Panc1 (cell line): ENCODE data around the gene SHISAL2A. TPM values are rescaled to one million over a fixed set of nuclear protein-coding genes. Genes with fewer than 3 reads are reported as not detected.

Experiments
- ATAC-seq: fragments of 200-7000 bp; cut with Tn5 transposase; 2 replicates; pipeline ENCODE4 v1.9.1; 2020; ENCODE audit warnings: mild to moderate bottlenecking, moderate library complexity
- BruUV-seq: library from RNA; stranded (reverse); fragments of 400-500 nt; replicated peaks from 2 replicates; lab custom pipeline; 2021; lab: Mats Ljungman, UMichigan
- CTCF ChIA-PET: fragments of 300-600 bp; sonication (Branson Sonifier 250); formaldehyde crosslinking; loops from one replicate; lab custom pipeline; 2022; ENCODE audit warnings: antibody characterized with exemption; lab: Charles Lee
- POLR2A ChIA-PET: fragments of 300-600 bp; sonication (Branson Sonifier 250); formaldehyde crosslinking; loops from one replicate; lab custom pipeline; 2022; ENCODE audit warnings: antibody characterized with exemption; lab: Charles Lee
- DNase-seq: peaks from one replicate; pipeline ENCODE4 v3.0.0-alpha.2; 2010; ENCODE audit warnings: low read depth, low spot score
- H3K27ac ChIP-seq: 2 replicates; pipeline ENCODE4 v1.5.1; 2011; ENCODE audit warnings: mild to moderate bottlenecking, low read length, inconsistent platforms
- H3K27me3 ChIP-seq: fragments of 200-500 bp; sonication (Bioruptor generic); 2 replicates; pipeline ENCODE4 v1.6.0; 2014; ENCODE audit warnings: low read length, inconsistent platforms; ENCODE audit not compliant: control insufficient read depth, insufficient read depth
- H3K36me3 ChIP-seq: fragments of 200-500 bp; sonication (Bioruptor generic); 2 replicates; pipeline ENCODE4 v1.5.1; 2014; ENCODE audit warnings: inconsistent platforms, mild to moderate bottlenecking, low read length, moderate library complexity; ENCODE audit not compliant: control insufficient read depth, insufficient read depth
- H3K4me1 ChIP-seq: 2 replicates; pipeline ENCODE4 v1.5.1; 2011; ENCODE audit warnings: inconsistent platforms, mild to moderate bottlenecking, low read length, moderate library complexity; ENCODE audit not compliant: control insufficient read depth, insufficient read depth
- H3K4me3 ChIP-seq, 2 experiments: 2 replicates each; pipeline ENCODE4 v1.5.1; 2011 to 2012; ENCODE audit warnings: low read depth in 2 of 2, low read length in 2 of 2, mild to moderate bottlenecking in 2 of 2, inconsistent platforms in 1 of 2, moderate library complexity in 1 of 2
- H3K9me3 ChIP-seq: fragments of 200-500 bp; sonication (Bioruptor generic); 2 replicates; pipeline ENCODE4 v1.5.1; 2014; ENCODE audit warnings: low read depth, mild to moderate bottlenecking, inconsistent platforms, low read length, moderate library complexity; ENCODE audit not compliant: control insufficient read depth, insufficient read depth
- POLR2AphosphoS5 ChIP-seq: IDR thresholded peaks from 2 replicates; pipeline ENCODE4 v1.6.1; 2012; ENCODE audit warnings: mild to moderate bottlenecking, low read depth, low read length, moderate library complexity
- SIN3A ChIP-seq: IDR thresholded peaks from 2 replicates; pipeline ENCODE4 v1.6.1; 2012; ENCODE audit warnings: low read depth, mild to moderate bottlenecking, low read length, moderate library complexity, borderline replicate concordance; ENCODE audit not compliant: insufficient read depth
- TCF7L2 ChIP-seq: IDR thresholded peaks from 2 replicates; pipeline ENCODE4 v1.6.1; 2011; ENCODE audit warnings: mild to moderate bottlenecking, low read depth, low read length, inconsistent platforms
- in situ Hi-C: cut with HindIII; loops from 2 replicates; pipeline ENCODE4 v1.10.0; 2016; ENCODE audit warnings: low sequenced_read_pairs, low pct_unique_long_range_greater_than_20kb
- intact Hi-C: fragments of 100-400 bp; cut with micrococcal nuclease; formaldehyde crosslinking; loops from one replicate; pipeline ENCODE4 v1.10.0; 2022; ENCODE audit not compliant: unreplicated experiment
- total RNA-seq: library from RNA; stranded (reverse); gene quantifications from one replicate; pipeline ENCODE4 v1.2.1, GENCODE V29; 2021; ENCODE audit not compliant: unreplicated experiment
- TF ChIP-seq, protein P1 (sequence below), 2 experiments: IDR thresholded peaks; 2 replicates each; pipeline ENCODE4 v1.6.1; 2011 to 2012; ENCODE audit warnings: low read depth in 2 of 2, control low read depth in 1 of 2, low read length in 1 of 2, mild to moderate bottlenecking in 1 of 2, moderate library complexity in 1 of 2; ENCODE audit not compliant: insufficient read depth in 1 of 2
- TF ChIP-seq, protein P2 (sequence below): fragments of 450-650 bp; IDR thresholded peaks from 2 replicates; pipeline ENCODE4 v1.5.1; 2017; ENCODE audit warnings: mild to moderate bottlenecking

The SHISAL2A gene
- total RNA-seq, 1 experiment from 2014 or later: 0.23 TPM

DNA sequence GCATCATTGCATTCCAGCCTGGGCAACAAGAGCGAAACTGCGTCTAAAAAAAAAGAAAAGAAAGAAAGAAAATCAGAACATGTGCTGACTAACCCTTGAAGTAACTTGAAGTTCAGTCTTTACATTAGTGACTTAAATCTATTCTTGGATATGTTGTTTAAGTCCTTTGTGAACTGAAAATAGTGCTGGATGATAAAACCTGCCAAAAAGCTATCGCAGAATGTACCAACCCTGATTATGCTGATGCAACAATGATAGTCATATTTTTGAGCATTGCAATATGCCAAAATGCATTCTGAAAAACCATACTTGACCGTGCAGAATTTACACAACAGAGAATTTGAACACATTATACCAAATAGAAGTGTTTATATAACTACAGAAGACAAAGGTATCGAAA, 30.7 kb downstream of the SHISAL2A start:
- H3K4me1 ChIP-seq: peaks cover 19% of the 10 kb centered on the region; the same call in 1 of the 2 replicates
- no peaks in the 10 kb centered on the region for H3K36me3 ChIP-seq
- no peak overlapping the region for H3K27ac ChIP-seq
- ATAC-seq: no peak
- no peaks in the 10 kb centered on the region for H3K9me3 ChIP-seq
- no TSS peak for BruUV-seq
- CTCF ChIA-PET: no interaction called here
- intact Hi-C loops (loop anchor here (10.0 kb wide), 2 partner anchors 89 to 239 kb away; no protein-coding TSS in a partner anchor), in situ Hi-C loops (no loop called here)
- no peak overlapping the region for H3K4me3 ChIP-seq
- DNase-seq: no peak
- TF ChIP-seq SIN3A (no peak), TCF7L2 (no peak), POLR2AphosphoS5 (no peak)
- TF ChIP-seq, protein P1, sequence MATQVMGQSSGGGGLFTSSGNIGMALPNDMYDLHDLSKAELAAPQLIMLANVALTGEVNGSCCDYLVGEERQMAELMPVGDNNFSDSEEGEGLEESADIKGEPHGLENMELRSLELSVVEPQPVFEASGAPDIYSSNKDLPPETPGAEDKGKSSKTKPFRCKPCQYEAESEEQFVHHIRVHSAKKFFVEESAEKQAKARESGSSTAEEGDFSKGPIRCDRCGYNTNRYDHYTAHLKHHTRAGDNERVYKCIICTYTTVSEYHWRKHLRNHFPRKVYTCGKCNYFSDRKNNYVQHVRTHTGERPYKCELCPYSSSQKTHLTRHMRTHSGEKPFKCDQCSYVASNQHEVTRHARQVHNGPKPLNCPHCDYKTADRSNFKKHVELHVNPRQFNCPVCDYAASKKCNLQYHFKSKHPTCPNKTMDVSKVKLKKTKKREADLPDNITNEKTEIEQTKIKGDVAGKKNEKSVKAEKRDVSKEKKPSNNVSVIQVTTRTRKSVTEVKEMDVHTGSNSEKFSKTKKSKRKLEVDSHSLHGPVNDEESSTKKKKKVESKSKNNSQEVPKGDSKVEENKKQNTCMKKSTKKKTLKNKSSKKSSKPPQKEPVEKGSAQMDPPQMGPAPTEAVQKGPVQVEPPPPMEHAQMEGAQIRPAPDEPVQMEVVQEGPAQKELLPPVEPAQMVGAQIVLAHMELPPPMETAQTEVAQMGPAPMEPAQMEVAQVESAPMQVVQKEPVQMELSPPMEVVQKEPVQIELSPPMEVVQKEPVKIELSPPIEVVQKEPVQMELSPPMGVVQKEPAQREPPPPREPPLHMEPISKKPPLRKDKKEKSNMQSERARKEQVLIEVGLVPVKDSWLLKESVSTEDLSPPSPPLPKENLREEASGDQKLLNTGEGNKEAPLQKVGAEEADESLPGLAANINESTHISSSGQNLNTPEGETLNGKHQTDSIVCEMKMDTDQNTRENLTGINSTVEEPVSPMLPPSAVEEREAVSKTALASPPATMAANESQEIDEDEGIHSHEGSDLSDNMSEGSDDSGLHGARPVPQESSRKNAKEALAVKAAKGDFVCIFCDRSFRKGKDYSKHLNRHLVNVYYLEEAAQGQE (IDR thresholded peaks at IDR 0.05; ENCODE audit: insufficient read depth in 1 of 2, low read depth in 2 of 2, low read length in 1 of 2): no peak
- TF ChIP-seq, protein P2, sequence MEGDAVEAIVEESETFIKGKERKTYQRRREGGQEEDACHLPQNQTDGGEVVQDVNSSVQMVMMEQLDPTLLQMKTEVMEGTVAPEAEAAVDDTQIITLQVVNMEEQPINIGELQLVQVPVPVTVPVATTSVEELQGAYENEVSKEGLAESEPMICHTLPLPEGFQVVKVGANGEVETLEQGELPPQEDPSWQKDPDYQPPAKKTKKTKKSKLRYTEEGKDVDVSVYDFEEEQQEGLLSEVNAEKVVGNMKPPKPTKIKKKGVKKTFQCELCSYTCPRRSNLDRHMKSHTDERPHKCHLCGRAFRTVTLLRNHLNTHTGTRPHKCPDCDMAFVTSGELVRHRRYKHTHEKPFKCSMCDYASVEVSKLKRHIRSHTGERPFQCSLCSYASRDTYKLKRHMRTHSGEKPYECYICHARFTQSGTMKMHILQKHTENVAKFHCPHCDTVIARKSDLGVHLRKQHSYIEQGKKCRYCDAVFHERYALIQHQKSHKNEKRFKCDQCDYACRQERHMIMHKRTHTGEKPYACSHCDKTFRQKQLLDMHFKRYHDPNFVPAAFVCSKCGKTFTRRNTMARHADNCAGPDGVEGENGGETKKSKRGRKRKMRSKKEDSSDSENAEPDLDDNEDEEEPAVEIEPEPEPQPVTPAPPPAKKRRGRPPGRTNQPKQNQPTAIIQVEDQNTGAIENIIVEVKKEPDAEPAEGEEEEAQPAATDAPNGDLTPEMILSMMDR: no peak
- no peaks in the 10 kb centered on the region for H3K27me3 ChIP-seq
- POLR2A ChIA-PET: interaction anchor here (0.7 kb wide), 2 partner anchors 50 to 470 kb away, joined by 3 to 6 read pairs; no protein-coding TSS in a partner anchor

DNA sequence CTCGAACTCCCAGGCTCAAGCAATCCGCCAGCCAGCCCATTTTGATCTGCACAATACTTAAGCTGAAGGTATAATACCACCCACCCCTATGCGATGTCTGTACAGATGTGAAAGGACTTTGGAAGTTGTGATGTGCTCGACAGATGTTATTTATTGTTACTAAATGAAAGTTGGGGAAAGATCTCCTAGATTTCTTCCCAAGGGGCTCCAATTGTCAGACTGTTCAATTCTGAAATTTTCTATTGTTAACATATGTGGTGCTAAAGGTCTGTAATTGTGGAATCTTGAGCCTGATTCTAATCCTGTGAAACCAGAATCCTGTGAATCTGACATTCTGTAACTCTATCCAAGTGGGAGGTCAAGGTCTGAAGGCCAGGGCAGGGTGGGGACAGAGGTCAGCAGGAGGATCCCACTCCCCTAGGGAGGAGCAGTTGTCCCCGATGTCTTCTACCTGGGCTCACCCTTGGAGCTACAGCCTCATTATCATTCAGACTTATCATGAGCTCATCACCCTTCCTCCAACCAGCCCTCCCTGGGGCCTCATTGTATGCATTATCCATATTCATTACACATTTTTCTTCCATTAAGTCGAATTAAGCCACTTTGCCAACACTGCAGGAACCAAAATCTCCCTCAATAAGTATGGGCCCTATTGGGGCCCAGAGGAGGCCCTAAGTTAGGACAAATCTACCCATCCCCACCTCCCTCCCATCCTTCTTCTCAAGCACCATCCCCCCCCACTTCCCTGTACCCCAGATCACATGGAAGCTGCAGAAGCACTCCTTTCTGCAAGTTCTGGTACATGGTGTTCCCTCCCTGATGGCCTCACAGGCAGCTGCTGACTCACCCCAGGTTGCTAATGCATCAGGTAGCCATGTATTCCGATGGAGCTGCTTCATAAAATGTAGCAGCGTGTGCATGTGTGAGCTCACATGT, 32.3 kb downstream of the SHISAL2A start:
- DNase-seq: no peak
- BruUV-seq: no TSS peak
- TF ChIP-seq SIN3A (no peak), POLR2AphosphoS5 (no peak), TCF7L2 (no peak)
- TF ChIP-seq, protein P2: no peak
- TF ChIP-seq, protein P1 (IDR thresholded peaks at IDR 0.05; ENCODE audit: insufficient read depth in 1 of 2, low read depth in 2 of 2, low read length in 1 of 2): no peak
- no peaks in the 10 kb centered on the region for H3K9me3 ChIP-seq
- in situ Hi-C loops (no loop called here), intact Hi-C loops (loop anchor here (10.0 kb wide), 2 partner anchors 90 to 240 kb away; no protein-coding TSS in a partner anchor)
- no peaks in the 10 kb centered on the region for H3K36me3 ChIP-seq
- no peak overlapping the region for H3K27ac ChIP-seq
- ChIA-PET POLR2A (no interaction called here), CTCF (interaction anchor here (0.7 to 1.3 kb wide), 2 partner anchors 22 to 320 kb away, joined by 3 read pairs; no protein-coding TSS in a partner anchor)
- no peak overlapping the region for H3K4me3 ChIP-seq
- peaks cover 15% of the 10 kb centered on the region; the same call in 1 of the 2 replicates for H3K4me1 ChIP-seq
- no peak for ATAC-seq
- H3K27me3 ChIP-seq: no peaks in the 10 kb centered on the region
